ENCODE measurements around the gene FADS1. TPM values are rescaled to one million over a fixed set of nuclear protein-coding genes. Genes with fewer than 3 reads are reported as not detected.

FADS1 gene
- total RNA-seq, 3 donors from 2014 or later, result 2.1 to 3.5 (median 3.3) TPM

DNA sequence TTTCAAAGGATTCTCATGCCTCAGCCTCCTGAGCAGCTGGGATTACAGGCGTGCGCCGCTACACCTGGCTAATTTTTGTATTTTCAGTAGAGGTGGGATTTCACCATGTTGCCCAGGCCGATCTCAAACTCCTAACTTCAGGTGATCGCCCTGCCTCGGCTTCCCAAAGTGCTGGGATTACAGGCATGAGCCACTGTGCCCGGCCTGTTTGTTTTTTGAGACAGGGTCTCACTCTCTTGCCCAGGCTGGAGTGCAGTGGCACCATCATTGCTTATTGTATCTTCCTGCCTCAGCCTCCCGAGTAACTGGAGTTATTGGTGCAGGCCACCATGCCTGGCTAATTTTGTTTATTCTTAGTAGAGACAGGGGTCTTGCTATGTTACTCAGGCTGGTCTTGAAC lies 19.4 kb upstream of the FADS1 start:
- Mint-ChIP-seq H3K27me3 (ENCODE audit: low read depth) (peaks cover 4% of the 10 kb centered on the region), H3K36me3 (ENCODE audit: insufficient read depth) (no peaks in the 10 kb centered on the region), H3K4me3 (no peak overlapping the region), H3K9me3 (no peaks in the 10 kb centered on the region), H3K4me1 (ENCODE audit: low read depth) (peaks cover 20% of the 10 kb centered on the region)
- DNase-seq (no peak), ATAC-seq (no peak)

DNA sequence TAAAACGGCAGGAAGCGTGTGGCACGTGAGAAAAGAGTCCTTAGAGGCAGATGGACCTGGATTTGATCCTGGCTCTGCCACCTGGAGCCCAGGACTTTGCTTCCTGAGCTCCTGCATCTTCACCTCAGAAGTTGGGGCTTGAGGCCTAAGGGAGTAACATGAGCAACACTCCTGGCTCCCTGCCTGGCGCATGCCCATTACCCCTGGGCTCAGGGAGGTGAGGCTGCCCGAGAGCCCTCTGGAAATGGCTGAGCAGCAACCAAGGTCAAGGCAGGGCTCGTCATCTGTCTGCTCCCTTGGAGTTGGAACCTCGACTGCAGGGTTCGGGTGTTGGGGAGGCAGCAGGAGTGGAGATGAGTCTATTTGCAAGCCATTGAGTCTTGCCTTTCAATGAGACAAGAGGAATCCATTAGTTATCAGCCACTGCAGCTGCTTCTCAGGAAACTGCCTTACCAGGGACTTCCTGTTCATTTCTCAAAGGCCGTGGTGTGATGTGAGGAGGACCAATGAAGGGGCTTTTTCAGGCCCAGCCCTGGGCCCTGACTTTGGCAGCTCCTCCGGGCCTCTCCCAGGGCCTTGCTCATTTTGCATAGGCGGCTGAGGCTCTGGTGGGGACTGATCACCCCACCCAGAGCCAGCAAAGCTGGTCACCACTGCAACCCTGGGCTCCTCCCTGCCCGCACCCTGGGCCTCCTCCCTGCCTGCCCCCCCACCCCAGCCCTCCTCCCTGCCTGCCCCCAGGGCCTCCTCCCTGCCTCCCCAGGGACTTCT lies 17.7 kb upstream of the FADS1 start:
- Mint-ChIP-seq H3K36me3 (ENCODE audit: insufficient read depth) (no peaks in the 10 kb centered on the region), H3K27me3 (ENCODE audit: low read depth) (peaks cover 13% of the 10 kb centered on the region), H3K4me3 (no peak overlapping the region), H3K9me3 (no peaks in the 10 kb centered on the region), H3K4me1 (ENCODE audit: low read depth) (peaks cover 22% of the 10 kb centered on the region)
- DNase-seq (no peak), ATAC-seq (peak; percentile 88 to 90)

DNA sequence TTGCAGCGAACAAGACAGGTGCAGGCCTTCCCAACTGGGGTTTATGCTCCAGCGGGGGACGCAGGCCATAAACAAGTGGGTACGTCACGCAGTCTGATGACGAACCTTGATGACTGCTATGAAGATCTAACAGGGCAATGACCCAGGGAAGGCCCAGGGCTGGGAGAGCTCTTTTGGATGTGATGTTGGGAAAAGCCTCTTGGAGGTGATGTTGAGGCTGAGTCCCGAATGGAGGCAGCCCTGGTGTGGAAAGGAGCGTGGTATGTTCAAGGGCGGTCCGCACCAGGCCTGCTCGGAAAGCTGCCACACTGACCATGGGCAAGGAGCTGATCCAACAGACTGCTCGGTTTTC lies 17.1 kb upstream of the FADS1 start:
- no peak for ATAC-seq
- H3K4me3 Mint-ChIP-seq, result no peak overlapping the region
- peaks cover 26% of the 10 kb centered on the region for H3K4me1 Mint-ChIP-seq (ENCODE audit: low read depth)
- peaks cover 18% of the 10 kb centered on the region for H3K27me3 Mint-ChIP-seq (ENCODE audit: low read depth)
- no peaks in the 10 kb centered on the region for H3K36me3 Mint-ChIP-seq (ENCODE audit: insufficient read depth)
- no peaks in the 10 kb centered on the region for H3K9me3 Mint-ChIP-seq
- no peak for DNase-seq

DNA sequence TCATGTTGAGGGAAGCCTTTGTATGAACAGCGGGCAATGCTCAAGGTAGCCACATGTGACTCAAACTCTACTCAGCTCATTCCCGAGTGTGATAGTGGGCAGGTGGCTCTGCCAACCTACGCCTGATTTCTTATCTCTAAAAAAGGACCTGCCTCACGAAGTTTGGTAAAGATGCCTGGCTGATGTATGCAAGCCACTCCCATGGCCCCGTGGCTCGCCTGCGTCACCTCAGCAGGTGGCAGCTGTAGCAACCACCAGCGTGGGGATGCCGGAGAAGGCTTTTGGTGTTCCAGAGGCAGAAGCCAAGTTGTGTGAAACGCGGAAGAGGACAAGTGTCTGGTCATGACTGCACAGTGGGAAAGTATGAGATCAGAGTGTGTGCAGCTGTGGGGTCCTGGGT lies 16.7 kb upstream of the FADS1 start:
- Mint-ChIP-seq H3K4me3 (no peak overlapping the region), H3K4me1 (ENCODE audit: low read depth) (peaks cover 28% of the 10 kb centered on the region), H3K9me3 (no peaks in the 10 kb centered on the region), H3K36me3 (ENCODE audit: insufficient read depth) (no peaks in the 10 kb centered on the region), H3K27me3 (ENCODE audit: low read depth) (peaks cover 18% of the 10 kb centered on the region)
- ATAC-seq (no peak), DNase-seq (no peak)

DNA sequence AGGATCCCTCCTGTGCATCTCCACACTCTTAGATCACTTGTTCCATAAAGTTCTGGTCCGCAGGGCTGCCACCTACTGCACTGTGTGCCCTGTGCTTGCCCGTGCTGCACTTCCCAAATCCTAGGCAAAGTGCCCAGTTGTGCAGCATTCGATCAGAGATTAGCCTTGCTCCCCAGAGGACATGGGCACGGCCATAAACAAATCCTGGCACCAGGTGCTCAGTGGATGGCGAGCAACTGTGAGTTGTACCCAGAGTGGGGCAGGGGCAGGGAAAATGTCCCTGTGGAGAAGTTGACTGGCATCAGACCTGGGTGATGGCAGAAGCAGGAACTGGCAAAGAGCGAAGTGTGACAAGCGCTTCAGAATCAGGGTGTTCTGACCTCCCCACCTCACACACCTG lies 16.0 kb upstream of the FADS1 start:
- H3K36me3 Mint-ChIP-seq (ENCODE audit: insufficient read depth), result no peaks in the 10 kb centered on the region
- no peak for ATAC-seq
- H3K4me3 Mint-ChIP-seq, result no peak overlapping the region
- no peak for DNase-seq
- H3K27me3 Mint-ChIP-seq (ENCODE audit: low read depth), result peaks cover 22% of the 10 kb centered on the region
- H3K4me1 Mint-ChIP-seq (ENCODE audit: low read depth), result peaks cover 34% of the 10 kb centered on the region
- H3K9me3 Mint-ChIP-seq, result no peaks in the 10 kb centered on the region

DNA sequence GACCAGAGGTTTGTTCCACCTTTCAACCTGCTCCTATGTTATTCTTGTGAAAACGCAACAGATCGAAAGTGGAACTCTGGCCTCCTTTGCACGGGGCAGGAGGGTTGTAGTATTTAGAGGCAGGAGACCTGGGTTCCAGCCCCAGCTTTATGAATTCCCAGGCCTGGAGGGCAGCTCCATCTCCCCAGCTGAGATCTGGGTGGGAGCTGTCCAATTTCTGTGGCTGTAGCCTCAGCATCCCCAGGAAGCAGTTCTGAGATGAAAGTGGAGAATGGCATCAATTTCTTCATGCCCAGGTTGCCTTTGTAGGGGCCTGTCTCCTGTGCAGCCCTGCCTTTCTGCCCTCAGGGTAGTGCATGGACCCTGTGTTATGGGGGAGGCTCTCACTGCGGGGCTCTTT lies 15.4 kb upstream of the FADS1 start:
- no peak overlapping the region for H3K4me3 Mint-ChIP-seq
- H3K27me3 Mint-ChIP-seq (ENCODE audit: low read depth), result peaks cover 22% of the 10 kb centered on the region
- ATAC-seq (no peak), DNase-seq (no peak)
- peaks cover 34% of the 10 kb centered on the region for H3K4me1 Mint-ChIP-seq (ENCODE audit: low read depth)
- H3K36me3 Mint-ChIP-seq (ENCODE audit: insufficient read depth), result no peaks in the 10 kb centered on the region
- H3K9me3 Mint-ChIP-seq, result no peaks in the 10 kb centered on the region

DNA sequence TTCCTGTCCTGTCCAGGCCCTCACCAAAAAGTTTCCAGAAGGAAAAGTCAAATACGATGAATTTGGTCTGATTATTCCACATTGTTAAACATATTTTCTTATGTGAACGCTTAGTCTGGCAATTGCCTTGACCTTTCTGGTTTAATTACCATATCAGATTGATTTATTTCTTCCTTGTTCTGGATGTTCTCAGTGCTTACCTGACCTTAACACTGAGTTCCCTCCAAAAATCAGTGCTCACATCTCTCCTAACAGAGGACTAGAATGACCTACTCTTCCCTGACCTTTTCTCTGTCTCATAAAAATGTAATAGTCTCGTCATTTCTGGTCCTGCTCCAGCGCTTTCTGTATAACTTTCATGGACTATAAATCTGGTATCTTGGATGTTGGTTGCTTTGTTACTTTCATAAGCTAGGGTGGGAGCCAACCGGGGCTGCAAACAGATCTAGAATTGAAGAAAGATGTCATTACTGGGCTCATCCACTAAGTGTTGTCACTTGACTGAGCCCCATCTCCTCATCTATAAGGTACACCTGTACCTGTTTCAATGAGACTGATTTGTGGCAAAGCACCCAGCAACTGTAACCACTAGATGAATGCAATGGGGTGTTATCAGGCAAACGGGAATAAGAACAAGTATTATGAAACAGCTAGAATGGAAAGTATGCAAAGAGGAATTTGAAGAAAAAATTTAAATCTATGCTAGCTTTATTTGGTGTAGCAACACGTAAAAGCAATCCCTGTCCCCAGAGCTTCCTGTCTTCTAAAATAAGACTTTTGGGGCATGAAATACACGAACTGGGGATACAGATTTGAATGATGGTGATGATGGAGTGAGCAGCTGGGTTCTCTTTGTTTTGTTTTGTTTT lies 13.7 kb upstream of the FADS1 start:
- DNase-seq (no peak), ATAC-seq (no peak)
- H3K27me3 Mint-ChIP-seq (ENCODE audit: low read depth), result peaks cover 25% of the 10 kb centered on the region
- no peaks in the 10 kb centered on the region for H3K36me3 Mint-ChIP-seq (ENCODE audit: insufficient read depth)
- H3K4me1 Mint-ChIP-seq (ENCODE audit: low read depth), result peaks cover 35% of the 10 kb centered on the region
- peak overlapping the region; percentile 25 for H3K4me3 Mint-ChIP-seq
- no peaks in the 10 kb centered on the region for H3K9me3 Mint-ChIP-seq

DNA sequence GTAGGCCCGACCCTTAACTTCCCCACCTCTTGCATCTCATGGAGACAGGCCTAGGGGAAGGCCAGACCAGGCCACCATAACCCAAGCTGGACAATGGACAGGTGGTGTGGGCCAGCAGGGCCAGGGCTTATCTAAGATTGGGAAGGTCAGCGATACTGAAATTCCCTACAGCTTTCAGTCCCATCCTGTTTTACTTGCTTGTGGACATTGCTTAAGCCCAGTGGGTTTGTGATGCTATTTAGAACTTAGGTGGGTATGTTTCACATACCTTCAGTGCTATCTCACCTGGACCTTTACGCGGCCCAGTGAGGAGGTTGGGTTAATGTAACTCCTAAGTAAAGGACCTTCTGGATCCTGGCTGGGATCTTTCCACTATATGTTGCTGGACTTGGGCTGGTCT lies 13.0 kb upstream of the FADS1 start:
- ATAC-seq (no peak), DNase-seq (no peak)
- H3K27me3 Mint-ChIP-seq (ENCODE audit: low read depth), result peaks cover 25% of the 10 kb centered on the region
- peak overlapping the region; percentile 72 for H3K4me3 Mint-ChIP-seq
- H3K9me3 Mint-ChIP-seq, result no peaks in the 10 kb centered on the region
- no peaks in the 10 kb centered on the region for H3K36me3 Mint-ChIP-seq (ENCODE audit: insufficient read depth)
- peaks cover 32% of the 10 kb centered on the region for H3K4me1 Mint-ChIP-seq (ENCODE audit: low read depth)

DNA sequence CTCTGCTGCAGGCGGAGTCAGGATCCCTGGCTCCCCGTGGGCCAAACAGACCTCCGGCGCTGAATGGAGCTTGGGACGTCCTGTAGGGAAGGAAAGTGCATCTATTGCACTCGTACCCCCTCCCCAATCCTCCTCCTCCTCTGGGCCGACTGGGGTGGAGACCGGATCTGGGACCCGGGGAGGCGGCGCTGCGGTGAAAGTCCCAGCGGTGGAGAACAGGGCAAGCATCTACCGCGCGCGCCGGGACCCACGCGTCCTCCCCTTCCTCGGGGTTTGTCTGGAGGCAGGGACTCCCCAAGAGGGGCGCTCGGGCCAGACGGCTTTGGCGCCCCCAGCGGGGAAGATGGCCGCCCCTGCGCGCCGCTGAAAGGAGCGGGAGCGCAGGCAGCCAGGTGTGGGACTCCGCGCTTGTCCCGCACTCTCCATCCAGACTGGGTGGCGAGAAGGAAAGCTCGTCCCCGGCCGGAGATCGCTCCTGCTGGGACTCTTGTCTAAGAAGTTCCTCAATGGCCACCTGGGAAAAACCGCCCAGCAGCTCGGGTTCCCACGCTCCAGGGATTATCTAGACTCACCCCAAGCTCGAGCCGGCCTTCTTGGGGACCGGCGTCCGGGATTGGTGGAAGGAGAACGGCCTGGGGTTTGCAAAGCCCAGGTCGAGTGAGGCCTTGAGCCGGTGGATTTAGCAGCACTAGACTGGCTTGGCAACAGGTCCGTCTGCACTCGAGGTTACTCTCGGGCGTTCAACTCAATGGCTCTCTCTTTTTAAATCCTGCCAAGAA lies 12.0 kb upstream of the FADS1 start:
- no peaks in the 10 kb centered on the region for H3K36me3 Mint-ChIP-seq (ENCODE audit: insufficient read depth)
- DNase-seq, result peak; percentile 12
- peak overlapping the region; percentile 72 for H3K4me3 Mint-ChIP-seq
- peaks cover 23% of the 10 kb centered on the region for H3K4me1 Mint-ChIP-seq (ENCODE audit: low read depth)
- H3K9me3 Mint-ChIP-seq, result no peaks in the 10 kb centered on the region
- ATAC-seq, result peak; percentile 60 to 64
- H3K27me3 Mint-ChIP-seq (ENCODE audit: low read depth), result peaks cover 25% of the 10 kb centered on the region

DNA sequence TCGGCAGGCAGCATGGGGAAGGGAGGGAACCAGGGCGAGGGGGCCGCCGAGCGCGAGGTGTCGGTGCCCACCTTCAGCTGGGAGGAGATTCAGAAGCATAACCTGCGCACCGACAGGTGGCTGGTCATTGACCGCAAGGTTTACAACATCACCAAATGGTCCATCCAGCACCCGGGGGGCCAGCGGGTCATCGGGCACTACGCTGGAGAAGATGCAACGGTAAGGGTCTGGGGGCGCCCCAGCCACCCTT lies 11.5 kb upstream of the FADS1 start:
- peaks cover 25% of the 10 kb centered on the region for H3K27me3 Mint-ChIP-seq (ENCODE audit: low read depth)
- peaks cover 18% of the 10 kb centered on the region for H3K4me1 Mint-ChIP-seq (ENCODE audit: low read depth)
- peak overlapping the region; percentile 72 for H3K4me3 Mint-ChIP-seq
- no peaks in the 10 kb centered on the region for H3K36me3 Mint-ChIP-seq (ENCODE audit: insufficient read depth)
- ATAC-seq (no peak), DNase-seq (no peak)
- H3K9me3 Mint-ChIP-seq, result no peaks in the 10 kb centered on the region

DNA sequence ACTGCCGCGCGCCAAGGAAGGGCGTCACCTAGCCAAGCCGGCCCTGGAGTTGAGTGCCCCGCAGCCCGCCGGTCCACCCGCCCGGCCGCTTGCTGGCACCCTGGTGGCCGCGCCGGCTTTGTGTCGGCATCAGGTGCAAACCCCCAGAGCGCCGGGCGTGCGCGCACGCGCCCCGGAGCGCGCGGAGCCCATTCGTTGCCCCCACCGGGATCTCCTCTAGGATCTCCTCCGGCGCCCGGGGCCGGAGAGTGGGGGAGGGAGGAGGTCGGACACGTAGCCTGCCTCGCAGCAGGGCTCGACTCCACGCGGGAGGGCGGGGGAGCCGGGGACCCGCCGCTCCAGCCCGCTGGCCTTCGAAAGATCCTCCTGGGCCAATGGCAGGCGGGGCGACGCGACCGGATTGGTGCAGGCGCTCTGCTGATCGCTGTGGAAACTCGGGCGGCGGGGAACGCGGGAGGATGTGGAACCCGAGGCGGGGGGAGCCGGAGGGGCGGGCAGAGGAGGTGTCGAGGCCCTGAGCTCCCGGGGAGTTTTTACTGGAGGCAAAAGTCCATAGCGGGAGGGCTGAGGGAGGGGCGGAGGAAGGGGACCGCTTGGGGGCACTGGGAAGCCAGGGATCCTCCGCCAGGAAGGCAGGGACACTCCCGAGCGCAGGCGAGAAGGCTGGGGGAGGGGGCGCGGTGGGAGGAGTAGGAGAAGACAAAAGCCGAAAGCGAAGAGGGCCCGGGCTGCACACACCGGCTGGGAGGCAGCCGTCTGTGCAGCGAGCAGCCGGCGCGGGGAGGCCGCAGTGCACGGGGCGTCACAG lies 11.0 kb upstream of the FADS1 start, which contains the start of gene FADS2:
FADS2 (plus strand) TSS at position 730 of the 808 bp plus-strand sequence. CDS start 91 bp downstream, outside the sequence.
- H3K36me3 Mint-ChIP-seq (ENCODE audit: insufficient read depth), result no peaks in the 10 kb centered on the region
- DNase-seq, result peak; percentile 47
- peaks cover 25% of the 10 kb centered on the region for H3K27me3 Mint-ChIP-seq (ENCODE audit: low read depth)
- ATAC-seq, result peak; percentile 71 to 78
- H3K4me1 Mint-ChIP-seq (ENCODE audit: low read depth), result peaks cover 18% of the 10 kb centered on the region
- H3K9me3 Mint-ChIP-seq, result no peaks in the 10 kb centered on the region
- H3K4me3 Mint-ChIP-seq, result peak within 1 kb of the TSS; percentile 73

DNA sequence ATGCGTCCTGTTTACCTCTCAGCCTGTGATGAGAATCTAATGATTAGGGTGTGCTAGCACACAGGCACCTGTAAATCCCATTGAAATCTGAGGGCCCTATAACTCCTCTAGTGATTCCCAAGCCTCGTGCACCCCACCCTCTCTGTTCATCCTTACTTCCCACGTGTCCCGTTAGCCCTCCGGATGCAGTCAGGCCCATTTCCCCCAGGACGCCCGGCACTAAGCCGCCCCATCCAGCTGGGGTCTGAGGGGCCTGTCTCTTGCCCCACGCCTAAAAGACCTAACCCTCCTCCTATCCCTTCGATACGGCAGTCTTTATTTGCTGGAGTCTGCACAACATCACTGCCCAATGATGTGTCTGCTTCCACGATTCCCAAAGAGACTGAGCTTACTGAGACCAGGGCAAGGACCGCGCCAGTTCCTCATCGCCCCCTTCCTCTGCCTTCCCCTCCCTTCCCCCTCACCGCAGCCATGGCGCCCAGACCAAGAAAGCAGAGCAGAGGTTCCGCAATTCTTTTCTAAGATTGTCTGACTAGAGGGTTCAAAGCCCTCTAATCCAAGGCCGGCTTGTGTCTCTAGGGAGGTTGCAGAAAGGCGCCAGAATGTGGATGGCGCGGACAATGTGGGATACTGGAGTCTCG lies 10.2 kb upstream of the FADS1 start:
- DNase-seq (no peak), ATAC-seq (no peak)
- Mint-ChIP-seq H3K4me3 (peak overlapping the region; percentile 73), H3K9me3 (no peaks in the 10 kb centered on the region), H3K4me1 (ENCODE audit: low read depth) (peaks cover 18% of the 10 kb centered on the region), H3K36me3 (ENCODE audit: insufficient read depth) (no peaks in the 10 kb centered on the region), H3K27me3 (ENCODE audit: low read depth) (peaks cover 25% of the 10 kb centered on the region)

DNA sequence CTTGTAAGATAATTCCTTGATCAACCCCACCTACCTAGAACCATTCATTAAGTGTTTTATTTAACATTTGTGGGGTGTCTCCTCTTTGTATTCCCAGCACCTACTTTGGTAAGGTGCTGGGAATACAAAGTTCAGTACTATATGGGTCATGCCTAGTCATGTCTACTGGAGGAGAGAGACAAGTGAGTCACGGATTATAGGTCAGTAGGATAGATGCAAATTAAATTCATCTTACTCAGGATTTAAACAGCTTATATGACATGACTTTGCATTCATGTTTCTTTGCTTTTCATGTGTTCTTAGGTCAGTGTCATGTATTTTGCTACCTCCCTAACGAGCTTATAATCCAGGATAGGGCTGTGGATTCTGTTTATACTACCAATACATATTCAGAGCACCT lies 3.4 kb upstream of the FADS1 start:
- H3K27me3 Mint-ChIP-seq (ENCODE audit: low read depth), result peaks cover 10% of the 10 kb centered on the region
- no peak for ATAC-seq
- H3K4me1 Mint-ChIP-seq (ENCODE audit: low read depth), result peaks cover 10% of the 10 kb centered on the region
- no peak for DNase-seq
- H3K9me3 Mint-ChIP-seq, result no peaks in the 10 kb centered on the region
- H3K4me3 Mint-ChIP-seq, result no peak overlapping the region
- no peaks in the 10 kb centered on the region for H3K36me3 Mint-ChIP-seq (ENCODE audit: insufficient read depth)
